ENCODE data around the gene OCSTAMP.

OCSTAMP gene

GRCh38 chr20:46550461-46550860 is at the start of gene OCSTAMP:
OCSTAMP (minus strand) TSS chr20:46550654; CDS start chr20:46550560, 94 bp downstream.
- H3K4me2 ChIP-seq (ENCODE audit: low read length) = no peak within 1 kb of the TSS
- no peak within 1 kb of the TSS for H2AFZ ChIP-seq
- H3K4me1 ChIP-seq = no peaks in the 10 kb centered on the region
- no peaks in the 10 kb centered on the region for H3K79me2 ChIP-seq
- H3K27ac ChIP-seq = no peak within 1 kb of the TSS
- H3K4me3 ChIP-seq (ENCODE audit: low read depth, low read length) = no peak within 1 kb of the TSS
- H3K36me3 ChIP-seq (ENCODE audit: control insufficient read depth, insufficient read depth, low read length) = no peaks in the 10 kb centered on the region
- TF ChIP-seq, protein P1, sequence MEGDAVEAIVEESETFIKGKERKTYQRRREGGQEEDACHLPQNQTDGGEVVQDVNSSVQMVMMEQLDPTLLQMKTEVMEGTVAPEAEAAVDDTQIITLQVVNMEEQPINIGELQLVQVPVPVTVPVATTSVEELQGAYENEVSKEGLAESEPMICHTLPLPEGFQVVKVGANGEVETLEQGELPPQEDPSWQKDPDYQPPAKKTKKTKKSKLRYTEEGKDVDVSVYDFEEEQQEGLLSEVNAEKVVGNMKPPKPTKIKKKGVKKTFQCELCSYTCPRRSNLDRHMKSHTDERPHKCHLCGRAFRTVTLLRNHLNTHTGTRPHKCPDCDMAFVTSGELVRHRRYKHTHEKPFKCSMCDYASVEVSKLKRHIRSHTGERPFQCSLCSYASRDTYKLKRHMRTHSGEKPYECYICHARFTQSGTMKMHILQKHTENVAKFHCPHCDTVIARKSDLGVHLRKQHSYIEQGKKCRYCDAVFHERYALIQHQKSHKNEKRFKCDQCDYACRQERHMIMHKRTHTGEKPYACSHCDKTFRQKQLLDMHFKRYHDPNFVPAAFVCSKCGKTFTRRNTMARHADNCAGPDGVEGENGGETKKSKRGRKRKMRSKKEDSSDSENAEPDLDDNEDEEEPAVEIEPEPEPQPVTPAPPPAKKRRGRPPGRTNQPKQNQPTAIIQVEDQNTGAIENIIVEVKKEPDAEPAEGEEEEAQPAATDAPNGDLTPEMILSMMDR (IDR thresholded peaks at IDR 0.05) = no peak
- H3K9ac ChIP-seq = no peak within 1 kb of the TSS
- H3K27me3 ChIP-seq (ENCODE audit: control insufficient read depth, insufficient read depth, low read length) = no peaks in the 10 kb centered on the region
- H3K9me3 ChIP-seq (ENCODE audit: control insufficient read depth, low read length) = no peaks in the 10 kb centered on the region

GRCh38 chr20:46599227-46599987 is 49.0 kb upstream of the OCSTAMP start:
- Histone ChIP-seq H3K4me2 (ENCODE audit: low read length) (no peak overlapping the region), H3K27ac (no peak overlapping the region), H3K4me1 (no peaks in the 10 kb centered on the region), H3K79me2 (no peaks in the 10 kb centered on the region), H2AFZ (no peak overlapping the region), H3K36me3 (ENCODE audit: control insufficient read depth, insufficient read depth, low read length) (no peaks in the 10 kb centered on the region), H3K9me3 (ENCODE audit: control insufficient read depth, low read length) (no peaks in the 10 kb centered on the region), H3K4me3 (ENCODE audit: low read depth, low read length) (no peak overlapping the region), H3K9ac (no peak overlapping the region), H3K27me3 (ENCODE audit: control insufficient read depth, insufficient read depth, low read length) (no peaks in the 10 kb centered on the region)
- TF ChIP-seq, protein P1 (IDR thresholded peaks at IDR 0.05) = no peak

GRCh38 chr20:46595933-46596332 is 45.5 kb upstream of the OCSTAMP start:
- Histone ChIP-seq H3K36me3 (ENCODE audit: control insufficient read depth, insufficient read depth, low read length) (no peaks in the 10 kb centered on the region), H3K4me1 (no peaks in the 10 kb centered on the region), H3K9ac (no peak overlapping the region), H3K79me2 (no peaks in the 10 kb centered on the region), H3K4me2 (ENCODE audit: low read length) (no peak overlapping the region), H3K27ac (no peak overlapping the region), H3K27me3 (ENCODE audit: control insufficient read depth, insufficient read depth, low read length) (no peaks in the 10 kb centered on the region), H2AFZ (no peak overlapping the region), H3K9me3 (ENCODE audit: control insufficient read depth, low read length) (no peaks in the 10 kb centered on the region), H3K4me3 (ENCODE audit: low read depth, low read length) (no peak overlapping the region)
- TF ChIP-seq, protein P1 (IDR thresholded peaks at IDR 0.05) = no peak

DNA sequence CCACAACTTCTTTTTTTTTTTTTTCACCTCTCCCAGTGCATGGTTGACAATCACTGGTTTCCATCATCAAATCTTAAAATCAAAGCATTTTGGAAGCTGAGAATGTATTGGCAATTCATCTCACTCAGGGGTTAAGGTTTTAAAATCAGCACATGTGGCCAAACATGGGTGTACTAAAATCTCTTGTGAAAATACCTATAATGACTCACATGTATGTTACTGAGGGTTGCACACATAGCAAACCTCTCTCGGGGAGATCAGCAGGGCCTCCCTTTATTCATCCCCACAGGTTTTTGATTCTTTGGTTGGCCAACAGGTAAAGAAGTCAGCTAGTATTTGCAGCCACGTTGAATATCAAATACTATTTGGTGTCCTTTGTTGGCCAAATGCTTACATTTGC is 44.3 kb upstream of the OCSTAMP start:
- no peaks in the 10 kb centered on the region for H3K36me3 ChIP-seq (ENCODE audit: control insufficient read depth, insufficient read depth, low read length)

More for the DNA sequence above, 44.3 kb upstream of the OCSTAMP start:
- Histone ChIP-seq H3K79me2 (no peaks in the 10 kb centered on the region), H3K4me3 (ENCODE audit: low read depth, low read length) (no peak overlapping the region), H3K4me2 (ENCODE audit: low read length) (no peak overlapping the region), H3K27me3 (ENCODE audit: control insufficient read depth, insufficient read depth, low read length) (no peaks in the 10 kb centered on the region), H3K9me3 (ENCODE audit: control insufficient read depth, low read length) (no peaks in the 10 kb centered on the region), H3K4me1 (no peaks in the 10 kb centered on the region), H3K27ac (no peak overlapping the region), H3K9ac (no peak overlapping the region), H2AFZ (no peak overlapping the region)
- TF ChIP-seq, protein P1 (IDR thresholded peaks at IDR 0.05) = no peak
